ENCODE measurements around the gene NXPE3. TPM values are rescaled to one million over a fixed set of nuclear protein-coding genes. Genes with fewer than 3 reads are reported as not detected.

The NXPE3 gene
- total RNA-seq, 2 experiments from 2014 or later: 16.7 to 64.3 TPM

DNA sequence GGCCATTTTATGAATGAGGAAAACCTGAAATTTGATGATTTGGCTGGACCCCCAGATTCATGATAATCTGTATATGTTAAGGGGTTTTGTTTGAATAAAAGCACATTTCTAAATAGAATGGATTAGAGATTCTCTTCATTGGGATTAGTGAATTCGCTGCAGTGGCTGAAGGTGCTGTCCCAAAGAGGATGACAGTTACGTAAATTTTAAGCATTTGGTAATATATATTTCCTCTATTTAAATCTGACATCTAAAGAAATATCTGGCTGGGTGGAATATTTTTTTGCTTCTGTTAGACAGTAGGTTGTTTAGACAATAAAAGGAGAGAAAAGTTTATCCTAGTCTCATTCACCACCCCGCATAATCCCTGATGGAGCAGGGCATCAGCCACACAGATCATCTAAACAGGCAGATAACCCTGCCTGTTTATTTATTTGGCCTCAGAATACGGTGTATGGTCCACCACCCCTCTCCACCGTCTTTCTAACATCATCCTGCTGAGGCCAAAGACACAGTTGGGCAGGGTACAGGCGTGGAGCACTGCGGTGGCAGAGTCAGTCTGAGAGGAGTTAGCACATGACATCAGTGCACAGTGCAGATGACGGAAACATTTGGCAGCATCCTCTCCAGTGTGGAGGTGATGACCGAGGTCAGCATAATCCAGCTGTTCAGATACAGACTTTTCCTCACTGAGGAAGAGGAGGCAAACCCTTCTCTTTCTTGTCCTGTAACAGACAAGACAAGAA is 49.9 kb downstream of the NXPE3 start:
- peak overlapping the region; percentile 93 for H3K4me2 ChIP-seq (ENCODE audit: low read length)
- no TSS peak for BruUV-seq (replicated peaks)
- DNase-seq (ENCODE audit: low spot score): peak; percentile 46
- peak overlapping the region; percentile 68 for H3K27ac ChIP-seq (ENCODE audit: low read depth, low read length, poor library complexity, severe bottlenecking)
- ChIA-PET POLR2A (interaction anchor here (0.6 to 5.1 kb wide), 15 partner anchors 7 to 404 kb away, joined by 3 to 33 read pairs (median 5); partner anchors contain the start of genes CEP97 and NFKBIZ), CTCF (ENCODE audit: unreplicated experiment) (interaction anchor here (1.6 kb wide), 1 partner anchor 396 kb away, joined by 6 read pairs; no protein-coding TSS in a partner anchor)
- peak overlapping the region; percentile 71 for H3K4me3 ChIP-seq (ENCODE audit: low read depth, low read length, poor library complexity, severe bottlenecking)
- no peak for TF ChIP-seq CTCF (conservative IDR thresholded peaks at IDR 0.05; ENCODE audit: low read length)
- no peak for TF ChIP-seq EZH2phosphoT487 (IDR thresholded peaks at IDR 0.05; ENCODE audit: borderline replicate concordance, low read depth, low read length)
- H3K4me1 ChIP-seq (ENCODE audit: insufficient read depth, low read length, poor library complexity, severe bottlenecking): peaks cover 38% of the 10 kb centered on the region
- peaks cover 16% of the 10 kb centered on the region for H3K36me3 ChIP-seq (ENCODE audit: insufficient read depth, low read length)
- H3K79me2 ChIP-seq (ENCODE audit: insufficient read depth, low read depth, low read length): peaks cover 24% of the 10 kb centered on the region; the same call in 1 of the 2 replicates
- no peaks in the 10 kb centered on the region for H3K9me2 ChIP-seq (ENCODE audit: insufficient read depth, low read length)
- peak overlapping the region; percentile 33; the same call in 1 of the 2 replicates for H2AFZ ChIP-seq (ENCODE audit: low read length)
- H3K9me3 ChIP-seq (ENCODE audit: low read length): no peaks in the 10 kb centered on the region
- no peaks in the 10 kb centered on the region for H4K20me1 ChIP-seq (ENCODE audit: insufficient read depth, low read length)
- intact Hi-C loops (cut with micrococcal nuclease; ENCODE audit: unreplicated experiment): no loop called here

- peak overlapping the region; percentile 93 for H3K4me2 ChIP-seq (ENCODE audit: low read length)
- H3K4me1 ChIP-seq (ENCODE audit: insufficient read depth, low read length, poor library complexity, severe bottlenecking): peaks cover 38% of the 10 kb centered on the region
- no peaks in the 10 kb centered on the region for H4K20me1 ChIP-seq (ENCODE audit: insufficient read depth, low read length)
- peaks cover 24% of the 10 kb centered on the region; the same call in 1 of the 2 replicates for H3K79me2 ChIP-seq (ENCODE audit: insufficient read depth, low read depth, low read length)
- peak overlapping the region; percentile 71 for H3K4me3 ChIP-seq (ENCODE audit: low read depth, low read length, poor library complexity, severe bottlenecking)
- H2AFZ ChIP-seq (ENCODE audit: low read length): peak overlapping the region; percentile 33; the same call in 1 of the 2 replicates
- no peak overlapping the region for H3K27ac ChIP-seq (ENCODE audit: low read depth, low read length, poor library complexity, severe bottlenecking)
- DNase-seq (ENCODE audit: low spot score): peak; percentile 37
- TF ChIP-seq EZH2phosphoT487 (IDR thresholded peaks at IDR 0.05; ENCODE audit: borderline replicate concordance, low read depth, low read length) (no peak), CTCF (conservative IDR thresholded peaks at IDR 0.05; ENCODE audit: low read length) (no peak)
- BruUV-seq (replicated peaks): no TSS peak
- H3K36me3 ChIP-seq (ENCODE audit: insufficient read depth, low read length): peaks cover 12% of the 10 kb centered on the region; the same call in 1 of the 2 replicates
- H3K9me2 ChIP-seq (ENCODE audit: insufficient read depth, low read length): no peaks in the 10 kb centered on the region
- no peaks in the 10 kb centered on the region for H3K9me3 ChIP-seq (ENCODE audit: low read length)
- POLR2A ChIA-PET: interaction anchor here (0.6 to 5.1 kb wide), 14 partner anchors 8 to 403 kb away, joined by 3 to 33 read pairs (median 4); partner anchors contain the start of gene NFKBIZ
- CTCF ChIA-PET (ENCODE audit: unreplicated experiment): interaction anchor here (0.9 to 1.6 kb wide), 2 partner anchors 20 to 396 kb away, joined by 3 to 6 read pairs; partner anchors contain the start of gene NFKBIZ
- intact Hi-C loops (cut with micrococcal nuclease; ENCODE audit: unreplicated experiment): no loop called here
Observed at GRCh38 chr3:101829437-101829830, 50.4 kb downstream of the NXPE3 start.
